Keratinocyte (primary cell): ENCODE data around the gene TINCR. TPM values are rescaled to one million over a fixed set of nuclear protein-coding genes. Genes with fewer than 3 reads are reported as not detected.

ENCODE experiments used
- DNase-seq: peaks from one replicate; pipeline ENCODE4 v3.0.0-alpha.2; 2011; ENCODE audit warnings: low read depth, missing footprints, low spot score
- FAIRE-seq: peaks from 2 replicates; lab custom pipeline; 2011; peaks lifted over from hg19 to GRCh38; lab: Jason Lieb, UNC
- H2AFZ ChIP-seq: 2 replicates; pipeline ENCODE4 v1.6.0; 2012; ENCODE audit warnings: low read length, control low read depth, inconsistent platforms; ENCODE audit not compliant: control insufficient read depth
- H3K27ac ChIP-seq: 2 replicates; pipeline ENCODE4 v1.5.1; 2011; ENCODE audit warnings: low read length; ENCODE audit not compliant: control insufficient read depth, insufficient read depth
- H3K27me3 ChIP-seq: 3 replicates; pipeline ENCODE4 v1.6.0; 2011; ENCODE audit warnings: low read length; ENCODE audit not compliant: control insufficient read depth, insufficient read depth; ENCODE audit errors: extremely low read depth
- H3K36me3 ChIP-seq, 2 experiments: 2 replicates in 1 of 2; 3 replicates in 1 of 2; pipeline ENCODE4 v1.5.1; 2011; ENCODE audit warnings: low read length in 2 of 2, mild to moderate bottlenecking in 1 of 2; ENCODE audit not compliant: control insufficient read depth in 2 of 2, insufficient read depth in 2 of 2; ENCODE audit errors: extremely low read depth in 1 of 2
- H3K4me1 ChIP-seq: 3 replicates; pipeline ENCODE4 v1.5.1; 2011; ENCODE audit warnings: low read length; ENCODE audit not compliant: control insufficient read depth, insufficient read depth; ENCODE audit errors: extremely low read depth
- H3K4me2 ChIP-seq: 3 replicates; pipeline ENCODE4 v1.6.0; 2011; ENCODE audit warnings: low read depth, low read length; ENCODE audit not compliant: control insufficient read depth, insufficient read depth; ENCODE audit errors: extremely low read depth
- H3K4me3 ChIP-seq, 3 experiments: fragments of 200-600 bp in 1 of 3; sonication (generic) in 1 of 3; 2 replicates in 2 of 3; 3 replicates in 1 of 3; pipeline ENCODE4 v1.5.1; 2011 to 2016; ENCODE audit warnings: low read length in 3 of 3, mild to moderate bottlenecking in 3 of 3, control low read depth in 2 of 3, inconsistent platforms in 1 of 3, low read depth in 1 of 3, mixed read lengths in 1 of 3, mixed run types in 1 of 3, moderate library complexity in 1 of 3; ENCODE audit not compliant: control insufficient read depth in 2 of 3, insufficient read depth in 2 of 3; ENCODE audit errors: extremely low read depth in 1 of 3
- H3K79me2 ChIP-seq: 2 replicates; pipeline ENCODE4 v1.6.0; 2012; ENCODE audit warnings: low read length; ENCODE audit not compliant: control insufficient read depth, insufficient read depth
- H3K9ac ChIP-seq: 3 replicates; pipeline ENCODE4 v1.6.0; 2011; ENCODE audit warnings: low read length; ENCODE audit not compliant: control insufficient read depth, insufficient read depth; ENCODE audit errors: extremely low read depth
- H3K9me1 ChIP-seq: 3 replicates; pipeline ENCODE4 v1.6.0; 2011; ENCODE audit warnings: low read length; ENCODE audit not compliant: control insufficient read depth, insufficient read depth; ENCODE audit errors: extremely low read depth
- H3K9me3 ChIP-seq: 2 replicates; pipeline ENCODE4 v1.5.1; 2012; ENCODE audit warnings: low read depth, low read length; ENCODE audit not compliant: control insufficient read depth
- H4K20me1 ChIP-seq: 3 replicates; pipeline ENCODE4 v1.6.0; 2011; ENCODE audit warnings: low read length; ENCODE audit not compliant: control insufficient read depth, insufficient read depth; ENCODE audit errors: extremely low read depth
- EZH2 ChIP-seq: IDR thresholded peaks from one replicate; pipeline ENCODE4 v1.6.1; 2012; ENCODE audit warnings: inconsistent platforms, mild to moderate bottlenecking, low read length, moderate library complexity
- dilution Hi-C: fragments of 300-500 bp; cut with MboI; formaldehyde crosslinking; loops from one replicate; pipeline ENCODE4 v1.7.0; 2020; ENCODE audit warnings: low sequenced_read_pairs; ENCODE audit not compliant: extremely low pct_ligation_motif_present
- polyA plus RNA-seq, 5 experiments: library from polyadenylated mRNA; depleted of rRNA in 3 of 5; stranded (reverse) in 3 of 5; stranded (forward) in 1 of 5; unstranded in 1 of 5; fragments of >200 nt; gene quantifications; 1 replicate in 1 of 5; 2 replicates in 3 of 5; 3 replicates in 1 of 5; pipeline versions ENCODE4 v1.2.1 to v1.2.3, GENCODE V29; 2011 to 2012; ENCODE audit warnings: missing spikeins in 2 of 5, low read depth in 1 of 5, low replicate concordance in 1 of 5
- TF ChIP-seq, protein P1 (sequence below), 3 experiments: IDR thresholded peaks in 1 of 3; conservative IDR thresholded peaks in 1 of 3; optimal IDR thresholded peaks in 1 of 3; 2 replicates in 2 of 3; 3 replicates in 1 of 3; pipeline versions ENCODE3 to v1.5.1; 2011; ENCODE audit warnings: low read length in 3 of 3, mild to moderate bottlenecking in 3 of 3, moderate library complexity in 2 of 3, control low read depth in 1 of 3, inconsistent platforms in 1 of 3; ENCODE audit not compliant: insufficient read depth in 2 of 3; ENCODE audit errors: extremely low read depth in 1 of 3

Gene TINCR
- polyA plus RNA-seq, 1 donor (not counting 4 experiments of a cell fraction or from before 2014, with no cell fraction given), result 9.7 TPM

- Histone ChIP-seq H3K9me1 (no peaks in the 10 kb centered on the region), H3K27me3 (no peaks in the 10 kb centered on the region), H2AFZ (no peak overlapping the region), H3K9ac (no peak overlapping the region), H3K79me2 (no peaks in the 10 kb centered on the region), H3K27ac (no peak overlapping the region), H3K4me3 (no peak overlapping the region), H3K36me3 (peaks cover 22 to 31% of the 10 kb centered on the region in 2 experiments), H3K4me2 (no peak overlapping the region), H4K20me1 (peaks cover 4% of the 10 kb centered on the region), H3K4me1 (peaks cover 12% of the 10 kb centered on the region), H3K9me3 (no peaks in the 10 kb centered on the region)
- DNase-seq, result no peak
- dilution Hi-C loops, result no loop called here
- FAIRE-seq, result no peak
- no peak for TF ChIP-seq EZH2
- TF ChIP-seq, protein P1, sequence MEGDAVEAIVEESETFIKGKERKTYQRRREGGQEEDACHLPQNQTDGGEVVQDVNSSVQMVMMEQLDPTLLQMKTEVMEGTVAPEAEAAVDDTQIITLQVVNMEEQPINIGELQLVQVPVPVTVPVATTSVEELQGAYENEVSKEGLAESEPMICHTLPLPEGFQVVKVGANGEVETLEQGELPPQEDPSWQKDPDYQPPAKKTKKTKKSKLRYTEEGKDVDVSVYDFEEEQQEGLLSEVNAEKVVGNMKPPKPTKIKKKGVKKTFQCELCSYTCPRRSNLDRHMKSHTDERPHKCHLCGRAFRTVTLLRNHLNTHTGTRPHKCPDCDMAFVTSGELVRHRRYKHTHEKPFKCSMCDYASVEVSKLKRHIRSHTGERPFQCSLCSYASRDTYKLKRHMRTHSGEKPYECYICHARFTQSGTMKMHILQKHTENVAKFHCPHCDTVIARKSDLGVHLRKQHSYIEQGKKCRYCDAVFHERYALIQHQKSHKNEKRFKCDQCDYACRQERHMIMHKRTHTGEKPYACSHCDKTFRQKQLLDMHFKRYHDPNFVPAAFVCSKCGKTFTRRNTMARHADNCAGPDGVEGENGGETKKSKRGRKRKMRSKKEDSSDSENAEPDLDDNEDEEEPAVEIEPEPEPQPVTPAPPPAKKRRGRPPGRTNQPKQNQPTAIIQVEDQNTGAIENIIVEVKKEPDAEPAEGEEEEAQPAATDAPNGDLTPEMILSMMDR (optimal IDR thresholded peaks at IDR 0.05 in 1 of 3, IDR thresholded peaks at IDR 0.05 in 1 of 3, conservative IDR thresholded peaks at IDR 0.05 in 1 of 3; ENCODE audit: extremely low read depth in 1 of 3, insufficient read depth in 2 of 3, low read length in 3 of 3), result no peak
Measured at GRCh38 chr19:5587661-5588060, 19.9 kb upstream of the TINCR start.

- TF ChIP-seq, protein P1 (optimal IDR thresholded peaks at IDR 0.05 in 1 of 3, IDR thresholded peaks at IDR 0.05 in 1 of 3, conservative IDR thresholded peaks at IDR 0.05 in 1 of 3; ENCODE audit: extremely low read depth in 1 of 3, insufficient read depth in 2 of 3, low read length in 3 of 3), result no peak
- no peak for TF ChIP-seq EZH2
- dilution Hi-C loops, result no loop called here
- H3K4me2 ChIP-seq, result no peak overlapping the region
- peaks cover 21 to 26% of the 10 kb centered on the region in 2 experiments for H3K36me3 ChIP-seq
- no peaks in the 10 kb centered on the region for H3K79me2 ChIP-seq
- peaks cover 4% of the 10 kb centered on the region for H4K20me1 ChIP-seq
- DNase-seq, result no peak
- no peak overlapping the region for H3K4me3 ChIP-seq
- FAIRE-seq, result no peak
- peaks cover 12% of the 10 kb centered on the region for H3K4me1 ChIP-seq
- no peaks in the 10 kb centered on the region for H3K27me3 ChIP-seq
- no peaks in the 10 kb centered on the region for H3K9me3 ChIP-seq
- H3K9ac ChIP-seq, result no peak overlapping the region
- no peak overlapping the region for H3K27ac ChIP-seq
- H2AFZ ChIP-seq, result no peak overlapping the region
- no peaks in the 10 kb centered on the region for H3K9me1 ChIP-seq
Measured at GRCh38 chr19:5587071-5587455, 19.3 kb upstream of the TINCR start.
